Cardiac muscle cell (in vitro differentiated cells and primary cell): ENCODE measurements around the gene KCNJ10. TPM values are rescaled to one million over a fixed set of nuclear protein-coding genes. Genes with fewer than 3 reads are reported as not detected.

Source experiments
- DNase-seq, 2 donors: peaks; one replicate each; pipeline versions ENCODE4 v3.0.0 to v3.0.0-alpha.2; 2010 to 2017; ENCODE audit warnings: low read depth in 1 of 2, low spot score in 1 of 2
- H3K27ac ChIP-seq: fragments of 200-600 bp; sonication (generic); 2 replicates; pipeline ENCODE4 v1.5.1; 2016
- H3K27me3 ChIP-seq: fragments of 200-600 bp; sonication (generic); 2 replicates; pipeline ENCODE4 v1.6.0; 2016; ENCODE audit warnings: control low read depth
- H3K36me3 ChIP-seq: fragments of 200-600 bp; sonication (generic); 2 replicates; pipeline ENCODE4 v1.5.1; 2016; ENCODE audit warnings: control low read depth
- H3K4me1 ChIP-seq: fragments of 200-600 bp; sonication (generic); 2 replicates; pipeline ENCODE4 v1.8.1; 2017; ENCODE audit warnings: low read depth, mild to moderate bottlenecking, mixed run types
- H3K4me3 ChIP-seq: fragments of 200-600 bp; sonication (generic); 2 replicates; pipeline ENCODE4 v1.5.1; 2016; ENCODE audit warnings: mild to moderate bottlenecking
- H3K9me3 ChIP-seq: fragments of 200-600 bp; sonication (generic); 2 replicates; pipeline ENCODE4 v1.5.1; 2017; ENCODE audit warnings: low read depth, mild to moderate bottlenecking, control low read depth
- polyA plus RNA-seq: library from polyadenylated mRNA; unstranded; fragments of >200 nt; fragmentation: Nextera tagmentation; extraction: Ambion mirVana; gene quantifications from 2 replicates; pipeline ENCODE4 v1.2.1, GENCODE V29; 2016
- total RNA-seq: library from RNA; depleted of rRNA; stranded (reverse); fragments of >200 nt; gene quantifications from 2 replicates; pipeline ENCODE4 v1.2.3, GENCODE V29; 2016
- TF ChIP-seq, protein P1 (sequence below): IDR thresholded peaks from 2 replicates; pipeline ENCODE4 v1.5.1; 2012; ENCODE audit warnings: low read depth, mild to moderate bottlenecking, low read length

The KCNJ10 gene
- total and polyA plus RNA-seq, 2 experiments from 2014 or later: 0.35 to 0.42 TPM

- H3K36me3 ChIP-seq: no peaks in the 10 kb centered on the region
- TF ChIP-seq, protein P1, sequence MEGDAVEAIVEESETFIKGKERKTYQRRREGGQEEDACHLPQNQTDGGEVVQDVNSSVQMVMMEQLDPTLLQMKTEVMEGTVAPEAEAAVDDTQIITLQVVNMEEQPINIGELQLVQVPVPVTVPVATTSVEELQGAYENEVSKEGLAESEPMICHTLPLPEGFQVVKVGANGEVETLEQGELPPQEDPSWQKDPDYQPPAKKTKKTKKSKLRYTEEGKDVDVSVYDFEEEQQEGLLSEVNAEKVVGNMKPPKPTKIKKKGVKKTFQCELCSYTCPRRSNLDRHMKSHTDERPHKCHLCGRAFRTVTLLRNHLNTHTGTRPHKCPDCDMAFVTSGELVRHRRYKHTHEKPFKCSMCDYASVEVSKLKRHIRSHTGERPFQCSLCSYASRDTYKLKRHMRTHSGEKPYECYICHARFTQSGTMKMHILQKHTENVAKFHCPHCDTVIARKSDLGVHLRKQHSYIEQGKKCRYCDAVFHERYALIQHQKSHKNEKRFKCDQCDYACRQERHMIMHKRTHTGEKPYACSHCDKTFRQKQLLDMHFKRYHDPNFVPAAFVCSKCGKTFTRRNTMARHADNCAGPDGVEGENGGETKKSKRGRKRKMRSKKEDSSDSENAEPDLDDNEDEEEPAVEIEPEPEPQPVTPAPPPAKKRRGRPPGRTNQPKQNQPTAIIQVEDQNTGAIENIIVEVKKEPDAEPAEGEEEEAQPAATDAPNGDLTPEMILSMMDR: peak; percentile 93
- no peak overlapping the region for H3K4me3 ChIP-seq
- no peak overlapping the region for H3K27ac ChIP-seq
- H3K27me3 ChIP-seq: peaks cover 49% of the 10 kb centered on the region
- no peaks in the 10 kb centered on the region for H3K9me3 ChIP-seq
- no peaks in the 10 kb centered on the region for H3K4me1 ChIP-seq
- DNase-seq: peak; percentile 75 to 88
Measured at GRCh38 chr1:160085686-160086455, 15.9 kb upstream of the KCNJ10 start.

DNA sequence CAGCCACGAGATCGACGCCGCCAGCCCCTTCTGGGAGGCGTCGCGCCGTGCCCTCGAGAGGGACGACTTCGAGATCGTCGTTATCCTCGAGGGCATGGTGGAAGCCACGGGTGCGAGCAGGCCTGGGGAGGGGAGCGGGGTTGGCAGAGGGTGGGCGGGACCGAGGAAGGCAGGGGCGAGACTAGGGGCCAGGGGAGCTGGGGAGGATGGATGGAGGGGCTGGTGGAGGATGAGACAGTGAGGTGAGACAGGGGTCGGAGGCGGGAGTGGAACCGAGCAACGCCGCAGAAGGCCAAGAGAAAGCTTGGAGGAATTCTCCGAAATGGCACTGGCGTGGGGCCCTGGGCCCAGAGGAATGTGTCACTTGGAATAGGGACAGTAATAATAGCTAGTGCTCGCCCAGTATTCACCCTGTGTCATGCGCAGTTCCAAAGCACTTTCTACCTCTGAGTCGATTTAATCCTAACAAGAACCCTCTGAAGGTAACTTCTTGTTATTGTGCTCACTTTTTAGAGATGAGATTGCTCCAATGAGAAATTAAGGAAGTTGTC lies 14.9 kb upstream of the KCNJ10 start:
- H3K4me3 ChIP-seq: no peak overlapping the region
- H3K27ac ChIP-seq: no peak overlapping the region
- H3K36me3 ChIP-seq: no peaks in the 10 kb centered on the region
- no peaks in the 10 kb centered on the region for H3K4me1 ChIP-seq
- DNase-seq: no peak
- H3K27me3 ChIP-seq: peaks cover 59% of the 10 kb centered on the region
- H3K9me3 ChIP-seq: no peaks in the 10 kb centered on the region
- TF ChIP-seq, protein P1: no peak

- Histone ChIP-seq H3K9me3 (no peaks in the 10 kb centered on the region), H3K36me3 (no peaks in the 10 kb centered on the region), H3K4me1 (no peaks in the 10 kb centered on the region), H3K27me3 (peaks cover 65% of the 10 kb centered on the region), H3K27ac (no peak overlapping the region), H3K4me3 (peak overlapping the region; percentile 26)
- DNase-seq: peak; percentile 34 to 77
- TF ChIP-seq, protein P1: peak; percentile 62
Measured at GRCh38 chr1:160083968-160084770, 14.2 kb upstream of the KCNJ10 start.

GRCh38 chr1:160082926-160083325 lies 13.0 kb upstream of the KCNJ10 start:
- TF ChIP-seq, protein P1: no peak
- Histone ChIP-seq H3K36me3 (no peaks in the 10 kb centered on the region), H3K4me3 (no peak overlapping the region), H3K4me1 (no peaks in the 10 kb centered on the region), H3K27me3 (peaks cover 67% of the 10 kb centered on the region), H3K27ac (no peak overlapping the region), H3K9me3 (no peaks in the 10 kb centered on the region)
- DNase-seq: no peak

DNA sequence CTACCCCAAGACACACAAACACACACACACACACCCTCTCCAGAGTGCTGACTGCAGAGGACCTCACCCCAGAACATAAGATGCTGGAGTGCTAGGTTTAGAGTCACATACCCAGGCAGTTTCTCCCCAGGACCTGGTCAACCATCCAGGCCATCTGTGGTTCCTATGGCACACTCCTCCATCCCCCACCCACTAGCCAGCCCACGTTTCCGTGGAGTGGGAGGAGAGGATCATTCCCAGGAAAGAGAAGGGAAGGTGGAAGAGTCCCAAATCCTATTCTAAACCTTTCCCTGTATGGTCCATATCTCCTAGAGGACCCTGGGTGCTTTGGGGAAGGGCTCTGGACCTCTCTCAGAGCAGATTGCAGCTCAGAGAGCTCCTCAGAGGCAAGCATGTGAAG lies 12.5 kb upstream of the KCNJ10 start:
- Histone ChIP-seq H3K27me3 (peaks cover 67% of the 10 kb centered on the region), H3K27ac (no peak overlapping the region), H3K9me3 (no peaks in the 10 kb centered on the region), H3K4me3 (no peak overlapping the region), H3K4me1 (no peaks in the 10 kb centered on the region), H3K36me3 (no peaks in the 10 kb centered on the region)
- TF ChIP-seq, protein P1: no peak
- DNase-seq: no peak
